K562 (cell line): ENCODE results near the gene IPPK. TPM values are rescaled to one million over a fixed set of nuclear protein-coding genes. Genes with fewer than 3 reads are reported as not detected.

Source experiments
- ATAC-seq: fragments of 200-7000 bp; cut with Tn5 transposase; 3 replicates; pipeline ENCODE4 v1.9.1; 2020; ENCODE audit warnings: moderate library complexity
- BruUV-seq: library from RNA; stranded (reverse); fragments of 400-500 nt; replicated peaks from 2 replicates; lab custom pipeline; 2021; lab: Mats Ljungman, UMichigan
- CTCF ChIA-PET: fragments of 300-600 bp; formaldehyde crosslinking; extraction: SDS; loops from one replicate; lab custom pipeline; 2021; ENCODE audit warnings: low intra/inter-chr PET ratio; lab: Yijun Ruan, JAX
- POLR2A ChIA-PET: fragments of 300-600, 350-650 bp; sonication (Branson Sonifier 250); formaldehyde crosslinking; extraction: SDS; loops from one replicate; lab custom pipeline; 2021; ENCODE audit warnings: antibody characterized with exemption, inconsistent platforms; lab: Yijun Ruan, JAX
- DNase-seq, 4 experiments: peaks; one replicate each; pipeline versions ENCODE4 v3.0.0 to v3.0.0-alpha.2; 2011 to 2018; ENCODE audit warnings: low spot score in 3 of 4, mixed read lengths in 3 of 4; ENCODE audit errors: extremely low read depth in 1 of 4
- FAIRE-seq: peaks from 2 replicates; lab custom pipeline; 2011; peaks lifted over from hg19 to GRCh38; lab: Jason Lieb, UNC
- H2AFZ ChIP-seq: 2 replicates; pipeline ENCODE4 v1.6.0; 2011; ENCODE audit warnings: low read depth, low read length, control low read depth, inconsistent platforms
- H3K27ac ChIP-seq: fragments of 200-600 bp; 3 replicates; pipeline ENCODE4 v1.8.0; 2011; ENCODE audit warnings: low read depth, mild to moderate bottlenecking, control low read depth, inconsistent platforms, low read length, moderate library complexity, mixed read lengths; ENCODE audit errors: extremely low read depth
- H3K27me3 ChIP-seq, 2 experiments: fragments of 300-600 bp in 1 of 2; 2 replicates in 1 of 2; 3 replicates in 1 of 2; pipeline versions ENCODE4 v1.6.0 to v1.8.0; 2011; ENCODE audit warnings: inconsistent platforms in 2 of 2, low read length in 2 of 2, mild to moderate bottlenecking in 1 of 2, mixed read lengths in 1 of 2, moderate library complexity in 1 of 2; ENCODE audit not compliant: control insufficient read depth in 2 of 2, insufficient read depth in 2 of 2
- H3K36me3 ChIP-seq: fragments of 300-600 bp; 3 replicates; pipeline ENCODE4 v1.8.0; 2011; ENCODE audit warnings: mild to moderate bottlenecking, low read length, inconsistent platforms; ENCODE audit not compliant: control insufficient read depth, insufficient read depth
- H3K4me1 ChIP-seq, 2 experiments: fragments of 200-600 bp in 1 of 2; replicated peaks in 1 of 2; 2 replicates in 1 of 2; 3 replicates in 1 of 2; pipeline versions ENCODE4 v1.5.1 to v1.8.0; 2011; ENCODE audit warnings: inconsistent platforms in 2 of 2, low read length in 2 of 2, mild to moderate bottlenecking in 1 of 2, mixed read lengths in 1 of 2, moderate library complexity in 1 of 2; ENCODE audit not compliant: control insufficient read depth in 2 of 2, insufficient read depth in 2 of 2
- H3K4me2 ChIP-seq: 2 replicates; pipeline ENCODE4 v1.6.1; 2011; ENCODE audit warnings: low read length, control low read depth, inconsistent platforms, mixed read lengths; ENCODE audit not compliant: insufficient read depth
- H3K4me3 ChIP-seq: fragments of 200-600 bp; sonication (generic), shearing (Covaris generic); 2 replicates; pipeline ENCODE4 v1.5.1; 2016; ENCODE audit warnings: control low read depth, inconsistent platforms
- H3K79me2 ChIP-seq: fragments of 200-600 bp; 3 replicates; pipeline ENCODE4 v1.8.0; 2011; ENCODE audit warnings: low read length, inconsistent platforms; ENCODE audit not compliant: control insufficient read depth, insufficient read depth
- H3K9ac ChIP-seq, 2 experiments: 2 replicates each; pipeline versions ENCODE4 v1.6.0 to v1.6.1; 2011; ENCODE audit warnings: low read depth in 2 of 2, low read length in 2 of 2, control low read depth in 1 of 2, inconsistent platforms in 1 of 2, mild to moderate bottlenecking in 1 of 2, mixed read lengths in 1 of 2; ENCODE audit not compliant: insufficient read depth in 1 of 2
- H3K9me1 ChIP-seq: one replicate; pipeline ENCODE4 v1.6.0; 2011; ENCODE audit warnings: inconsistent platforms, mild to moderate bottlenecking, low read length, moderate library complexity; ENCODE audit not compliant: control insufficient read depth, insufficient read depth
- H3K9me3 ChIP-seq: replicated peaks from 2 replicates; pipeline ENCODE4 v1.5.1; 2011; ENCODE audit warnings: low read depth, low read length, inconsistent platforms; ENCODE audit not compliant: control insufficient read depth, insufficient read depth
- H4K20me1 ChIP-seq: replicated peaks from 2 replicates; pipeline ENCODE4 v1.6.1; 2011; ENCODE audit warnings: low read length, inconsistent platforms, mixed read lengths; ENCODE audit not compliant: control insufficient read depth, insufficient read depth
- NKRF ChIP-seq: fragments of 450-650 bp; IDR thresholded peaks from 2 replicates; pipeline ENCODE4 v1.6.1; 2016; ENCODE audit warnings: borderline replicate concordance
- RBM25 ChIP-seq: fragments of 200-400 bp; formaldehyde crosslinking; IDR thresholded peaks from 2 replicates; pipeline ENCODE4 v1.6.1; 2018; ENCODE audit warnings: low read length, low read depth, moderate library complexity; ENCODE audit not compliant: severe bottlenecking
- STAT5B ChIP-seq: fragments of 250-450 bp; sonication (Bioruptor Pico); IDR thresholded peaks from 2 replicates; pipeline ENCODE4 v1.8.0; 2021; ENCODE audit warnings: mild to moderate bottlenecking, inconsistent platforms
- ZNF184 ChIP-seq: sonication (generic); formaldehyde crosslinking; IDR thresholded peaks from 2 replicates; pipeline ENCODE4 v1.5.0; 2020; ENCODE audit warnings: missing genetic modification reagents
- WGBS: fragments of 100-300 bp; shearing (Covaris generic); methylation state at CpG from one replicate; pipeline ENCODE4 v1.1.6; 2016; ENCODE audit warnings: low coverage, mixed read lengths; ENCODE audit not compliant: insufficient coverage; ENCODE audit errors: missing lambda C conversion rate; 5-methylcytosine and 5-hydroxymethylcytosine counted together
- in situ Hi-C: fragments of 300-500 bp; cut with MboI; formaldehyde crosslinking; loops from 4 replicates; pipeline ENCODE4 v1.15.0; 2018; ENCODE audit warnings: inconsistent platforms, mixed read lengths
- intact Hi-C: fragments of 100-400 bp; cut with micrococcal nuclease; formaldehyde crosslinking; loops from 2 replicates; pipeline ENCODE4 v1.14.2; 2022
- polyA plus RNA-seq, 8 experiments: library from polyadenylated mRNA; depleted of rRNA in 4 of 8; stranded (reverse) in 5 of 8; unstranded in 3 of 8; fragments of >200 nt; fragmentation: Nextera tagmentation in 2 of 8; fragmentation: Illumina TruSeq in 1 of 8; extraction: Ambion mirVana in 2 of 8; extraction: Trizol in 1 of 8; gene quantifications; 2 replicates each; pipeline versions ENCODE4 v1.2.1 to v1.2.3, GENCODE V29; 2011 to 2014; ENCODE audit warnings: inconsistent platforms in 1 of 8, missing spikeins in 1 of 8
- total RNA-seq, 7 experiments: library from RNA; depleted of rRNA in 6 of 7; stranded (reverse); fragments of >200 nt in 6 of 7; fragmentation: Illumina TruSeq in 2 of 7; extraction: Trizol in 2 of 7; gene quantifications; 2 replicates each; pipeline versions ENCODE4 v1.2.1 to v1.2.3, GENCODE V29; 2011 to 2021; ENCODE audit warnings: low replicate concordance in 1 of 7

IPPK gene
- total and polyA plus RNA-seq, 9 of the 15 experiments (the other 6 are each of a cell fraction or from before 2014, with no cell fraction given): 3.1 to 22.2 (median 11.2) TPM

GRCh38 chr9:92603990-92604389 lies 65.9 kb downstream of the IPPK start:
- Histone ChIP-seq H3K36me3 (no peaks in the 10 kb centered on the region), H3K4me3 (no peak overlapping the region), H3K4me2 (no peak overlapping the region), H3K9me1 (no peaks in the 10 kb centered on the region), H3K79me2 (no peaks in the 10 kb centered on the region), H3K27ac (no peak overlapping the region), H3K4me1 (peaks cover 0 to 3% of the 10 kb centered on the region in 2 experiments; a peak in 1 of 5 replicates), H4K20me1 (no peaks in the 10 kb centered on the region), H2AFZ (no peak overlapping the region)
- no TSS peak for BruUV-seq
- DNase-seq: no peak
- ATAC-seq: no peak
- no peak for TF ChIP-seq NKRF
- TF ChIP-seq ZNF184 (CRISPR knock-in tag): peak; percentile 79; the same call in 1 of the 2 replicates
- no peak for TF ChIP-seq STAT5B (CRISPR knock-in tag)
- TF ChIP-seq RBM25: peak; percentile 17
- TF ChIP-seq, all 486 proteins: peak for 2
- intact Hi-C loops (no loop called here), in situ Hi-C loops (no loop called here)
- 69% methylated on average over 5 of the region's 5 CpGs for WGBS
- FAIRE-seq: no peak
- no peaks in the 10 kb centered on the region for H3K27me3 ChIP-seq
- CTCF ChIA-PET: no interaction called here
- H3K9ac ChIP-seq: no peak overlapping the region
- H3K9me3 ChIP-seq: no peaks in the 10 kb centered on the region; the same call in 1 of the 2 replicates
- POLR2A ChIA-PET: no interaction called here
